HG02642 (cell line): ENCODE data around the gene GUCD1.

Source experiments
- ATAC-seq: cut with Tn5 transposase; IDR thresholded peaks from one replicate; pipeline ENCODE4 v1.9.1; 2021; ENCODE audit warnings: mild to moderate bottlenecking; ENCODE audit not compliant: unreplicated experiment, poor library complexity

The GUCD1 gene

GRCh38 chr22:24507716-24508115 is 47.2 kb downstream of the GUCD1 start:
- no peak for ATAC-seq

- no peak for ATAC-seq
These were observed 48.0 kb downstream of the GUCD1 start for GRCh38 chr22:24506802-24507438.

- no peak for ATAC-seq
These were observed 49.8 kb downstream of the GUCD1 start for GRCh38 chr22:24504956-24505736.

GRCh38 chr22:24504540-24504939 is 50.4 kb downstream of the GUCD1 start:
- no peak for ATAC-seq

GRCh38 chr22:24503843-24504338 is 51.0 kb downstream of the GUCD1 start:
- peak; percentile 3 for ATAC-seq

GRCh38 chr22:24503137-24503842 is 51.6 kb downstream of the GUCD1 start:
- peak; percentile 59 for ATAC-seq

- no peak for ATAC-seq
These were observed 52.4 kb downstream of the GUCD1 start for GRCh38 chr22:24502541-24502940.

- no peak for ATAC-seq
These were observed 52.9 kb downstream of the GUCD1 start for GRCh38 chr22:24502034-24502433.

- ATAC-seq, result no peak
These were observed 53.5 kb downstream of the GUCD1 start for GRCh38 chr22:24501301-24502005.

- no peak for ATAC-seq
These were observed 54.6 kb downstream of the GUCD1 start for GRCh38 chr22:24500277-24500820.

- ATAC-seq, result no peak
These were observed 55.1 kb downstream of the GUCD1 start for GRCh38 chr22:24499706-24500276.

- no peak for ATAC-seq
These were observed 56.1 kb downstream of the GUCD1 start for GRCh38 chr22:24498824-24499223.

- no peak for ATAC-seq
These were observed 57.1 kb downstream of the GUCD1 start for GRCh38 chr22:24497841-24498258.

- ATAC-seq, result no peak
These were observed 58.3 kb downstream of the GUCD1 start for GRCh38 chr22:24496661-24497060.

GRCh38 chr22:24496234-24496633 is 58.7 kb downstream of the GUCD1 start:
- ATAC-seq, result no peak

GRCh38 chr22:24495365-24495675 is 59.6 kb downstream of the GUCD1 start:
- no peak for ATAC-seq

- ATAC-seq, result no peak
These were observed 60.2 kb downstream of the GUCD1 start, which contains the start of gene UPB1 for GRCh38 chr22:24494528-24495364. Gene UPB1 (plus strand): TSS chr22:24495332. CDS start chr22:24495404, 72 bp downstream.

- no peak for ATAC-seq
These were observed 60.8 kb downstream of the GUCD1 start for GRCh38 chr22:24494167-24494527.

GRCh38 chr22:24492391-24492790 is 62.5 kb downstream of the GUCD1 start:
- no peak for ATAC-seq
